Activated naive CD4-positive, alpha-beta T cell treated with anti-CD3 and anti-CD28 coated beads for 36 hours (primary cell): Measurements from ENCODE around the gene POLR3H. TPM values are rescaled to one million over a fixed set of nuclear protein-coding genes. Genes with fewer than 3 reads are reported as not detected.
A peak's percentile ranks its signal among the peaks of the same experiment; 100 is the strongest.

ENCODE experiments used
- CTCF ChIA-PET: fragments of 350-600 bp; sonication (Branson Sonifier 250); formaldehyde crosslinking; loops from one replicate; lab custom pipeline; 2021; ENCODE audit warnings: antibody characterized with exemption; lab: Charles Lee
- DNase-seq: peaks from one replicate; pipeline ENCODE4 v3.0.0-alpha.2; 2020
- H3K27ac Mint-ChIP-seq: one replicate; pipeline ENCODE4 v1.8.0; 2021; ENCODE audit warnings: mild to moderate bottlenecking, mixed read lengths
- H3K27me3 Mint-ChIP-seq: one replicate; pipeline ENCODE4 v1.8.0; 2021; ENCODE audit warnings: low read depth, mixed read lengths
- H3K36me3 Mint-ChIP-seq: one replicate; pipeline ENCODE4 v1.8.0; 2021; ENCODE audit warnings: low read depth, mixed read lengths
- H3K4me1 Mint-ChIP-seq: one replicate; pipeline ENCODE4 v1.8.0; 2021; ENCODE audit warnings: low read depth, mixed read lengths
- H3K4me3 Mint-ChIP-seq: one replicate; pipeline ENCODE4 v1.8.0; 2021; ENCODE audit warnings: mild to moderate bottlenecking, moderate library complexity, mixed read lengths
- H3K9me3 Mint-ChIP-seq: one replicate; pipeline ENCODE4 v1.8.0; 2021; ENCODE audit warnings: mixed read lengths
- intact Hi-C: fragments of 100-400 bp; cut with micrococcal nuclease; formaldehyde crosslinking; loops from one replicate; pipeline ENCODE4 v1.15.1; 2023
- total RNA-seq, 2 experiments: library from RNA; stranded (reverse); gene quantifications; one replicate each; pipeline ENCODE4 v1.2.3, GENCODE V29; 2021

The POLR3H gene
- total RNA-seq, 2 experiments from 2014 or later: 14.8 to 17.6 TPM

GRCh38 chr22:41530890-41531714 lies 13.2 kb downstream of the POLR3H start:
- Mint-ChIP-seq H3K9me3 (no peaks in the 10 kb centered on the region), H3K27me3 (no peaks in the 10 kb centered on the region), H3K27ac (no peak overlapping the region), H3K36me3 (peaks cover 25% of the 10 kb centered on the region), H3K4me1 (peaks cover 2% of the 10 kb centered on the region), H3K4me3 (no peak overlapping the region)
- CTCF ChIA-PET: interaction anchor here (1.0 kb wide), 1 partner anchor 127 kb away, joined by 3 read pairs; no protein-coding TSS in a partner anchor
- no peak for DNase-seq
- intact Hi-C loops: no loop called here

GRCh38 chr22:41528938-41529561 lies 15.2 kb downstream of the POLR3H start:
- DNase-seq: no peak
- no peaks in the 10 kb centered on the region for H3K9me3 Mint-ChIP-seq
- no peak overlapping the region for H3K4me3 Mint-ChIP-seq
- peaks cover 14% of the 10 kb centered on the region for H3K4me1 Mint-ChIP-seq
- intact Hi-C loops: no loop called here
- peaks cover 26% of the 10 kb centered on the region for H3K36me3 Mint-ChIP-seq
- H3K27me3 Mint-ChIP-seq: no peaks in the 10 kb centered on the region
- H3K27ac Mint-ChIP-seq: no peak overlapping the region
- CTCF ChIA-PET: interaction anchor here (7.3 kb wide), 1 partner anchor 125 kb away, joined by 64 read pairs; no protein-coding TSS in a partner anchor

GRCh38 chr22:41528132-41528766 lies 16.0 kb downstream of the POLR3H start:
- H3K27ac Mint-ChIP-seq: no peak overlapping the region
- H3K27me3 Mint-ChIP-seq: no peaks in the 10 kb centered on the region
- no peak overlapping the region for H3K4me3 Mint-ChIP-seq
- DNase-seq: no peak
- H3K36me3 Mint-ChIP-seq: peaks cover 26% of the 10 kb centered on the region
- intact Hi-C loops: no loop called here
- CTCF ChIA-PET: interaction anchor here (2.1 to 7.3 kb wide), 2 partner anchors 10 to 124 kb away, joined by 10 to 64 read pairs; no protein-coding TSS in a partner anchor
- peaks cover 19% of the 10 kb centered on the region for H3K4me1 Mint-ChIP-seq
- H3K9me3 Mint-ChIP-seq: no peaks in the 10 kb centered on the region

GRCh38 chr22:41526830-41527799 lies 17.2 kb downstream of the POLR3H start:
- peak; percentile 60 for DNase-seq
- H3K27ac Mint-ChIP-seq: no peak overlapping the region
- CTCF ChIA-PET: interaction anchor here (0.8 to 7.3 kb wide), 8 partner anchors 9 to 222 kb away, joined by 3 to 64 read pairs (median 3); no protein-coding TSS in a partner anchor
- peaks cover 19% of the 10 kb centered on the region for H3K4me1 Mint-ChIP-seq
- H3K9me3 Mint-ChIP-seq: no peaks in the 10 kb centered on the region
- H3K4me3 Mint-ChIP-seq: no peak overlapping the region
- H3K36me3 Mint-ChIP-seq: peaks cover 25% of the 10 kb centered on the region
- intact Hi-C loops: loop anchor here (1.0 kb wide), 1 partner anchor 124 kb away; no protein-coding TSS in a partner anchor
- H3K27me3 Mint-ChIP-seq: no peaks in the 10 kb centered on the region

GRCh38 chr22:41526226-41526829 lies 17.9 kb downstream of the POLR3H start:
- peak overlapping the region; percentile 21 for H3K27ac Mint-ChIP-seq
- DNase-seq: no peak
- intact Hi-C loops: loop anchor here (1.0 kb wide), 1 partner anchor 123 kb away; no protein-coding TSS in a partner anchor
- H3K4me1 Mint-ChIP-seq: peaks cover 19% of the 10 kb centered on the region
- H3K27me3 Mint-ChIP-seq: no peaks in the 10 kb centered on the region
- no peaks in the 10 kb centered on the region for H3K9me3 Mint-ChIP-seq
- peaks cover 25% of the 10 kb centered on the region for H3K36me3 Mint-ChIP-seq
- H3K4me3 Mint-ChIP-seq: no peak overlapping the region
- CTCF ChIA-PET: interaction anchor here (1.0 to 7.3 kb wide), 5 partner anchors 8 to 122 kb away, joined by 3 to 64 read pairs (median 3); no protein-coding TSS in a partner anchor

- H3K27me3 Mint-ChIP-seq: no peaks in the 10 kb centered on the region
These were observed 18.6 kb downstream of the POLR3H start for GRCh38 chr22:41525450-41526225.

DNA sequence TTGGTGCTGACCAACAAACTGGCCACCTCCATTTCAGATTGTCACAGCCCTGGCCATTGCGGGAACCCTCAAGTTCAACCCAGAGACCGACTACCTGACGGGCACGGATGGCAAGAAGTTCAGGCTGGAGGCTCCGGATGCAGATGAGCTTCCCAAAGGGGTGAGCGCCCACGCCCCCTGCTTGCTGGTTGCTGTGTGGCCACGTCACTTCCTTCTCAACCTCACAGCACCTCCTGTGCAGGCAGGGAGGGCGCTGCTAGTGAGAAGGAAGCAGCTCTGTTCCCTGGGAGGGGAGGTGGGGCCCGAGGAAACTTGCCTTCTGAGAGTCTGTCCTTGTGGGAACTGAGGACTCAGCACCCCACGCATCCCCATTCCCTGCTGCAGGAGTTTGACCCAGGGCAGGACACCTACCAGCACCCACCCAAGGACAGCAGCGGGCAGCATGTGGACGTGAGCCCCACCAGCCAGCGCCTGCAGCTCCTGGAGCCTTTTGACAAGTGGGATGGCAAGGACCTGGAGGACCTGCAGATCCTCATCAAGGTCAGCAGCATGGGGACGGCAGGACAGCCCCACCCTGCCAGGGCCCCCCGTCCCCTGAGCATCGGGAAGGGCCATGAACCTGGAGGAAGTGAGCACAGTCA lies 19.3 kb downstream of the POLR3H start:
- Mint-ChIP-seq H3K4me3 (no peak overlapping the region), H3K36me3 (peaks cover 17% of the 10 kb centered on the region), H3K9me3 (no peaks in the 10 kb centered on the region), H3K27me3 (no peaks in the 10 kb centered on the region), H3K27ac (peak overlapping the region; percentile 68), H3K4me1 (peaks cover 19% of the 10 kb centered on the region)
- DNase-seq: peak; percentile 77
- CTCF ChIA-PET: interaction anchor here (0.9 to 7.3 kb wide), 3 partner anchors 8 to 121 kb away, joined by 4 to 64 read pairs (median 4); no protein-coding TSS in a partner anchor
- intact Hi-C loops: no loop called here

More at GRCh38 chr22:41525450-41526225, 18.6 kb downstream of the POLR3H start:
- H3K4me3 Mint-ChIP-seq: no peak overlapping the region
- H3K36me3 Mint-ChIP-seq: peaks cover 24% of the 10 kb centered on the region
- no peak for DNase-seq
- no peaks in the 10 kb centered on the region for H3K9me3 Mint-ChIP-seq
- H3K27ac Mint-ChIP-seq: peak overlapping the region; percentile 68
- peaks cover 19% of the 10 kb centered on the region for H3K4me1 Mint-ChIP-seq
- intact Hi-C loops: loop anchor here (1.0 kb wide), 1 partner anchor 122 kb away; no protein-coding TSS in a partner anchor
- CTCF ChIA-PET: interaction anchor here (1.0 to 7.3 kb wide), 3 partner anchors 16 to 122 kb away, joined by 3 to 64 read pairs (median 3); no protein-coding TSS in a partner anchor

DNA sequence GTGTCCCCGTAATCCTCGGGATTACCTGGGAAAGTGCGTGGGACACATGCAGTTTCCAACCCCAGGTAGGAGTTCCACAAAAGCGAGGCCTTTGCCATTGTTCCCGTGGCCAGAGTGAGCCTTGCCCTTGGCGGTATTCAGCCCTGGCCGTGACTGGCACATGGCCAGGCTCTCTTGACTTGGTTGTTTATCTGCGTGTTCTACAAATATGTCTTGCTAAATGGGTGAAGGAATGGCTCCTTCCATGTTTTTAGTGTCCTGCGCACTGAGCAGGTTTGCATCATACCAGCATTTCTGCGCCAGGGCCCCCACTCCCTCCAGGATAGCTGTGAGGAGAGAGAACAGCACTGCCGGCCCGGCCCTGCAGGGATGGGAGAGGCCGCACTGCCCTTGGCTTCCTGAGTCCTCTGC lies 20.0 kb downstream of the POLR3H start:
- intact Hi-C loops: no loop called here
- CTCF ChIA-PET: interaction anchor here (0.9 to 7.3 kb wide), 3 partner anchors 9 to 120 kb away, joined by 4 to 64 read pairs (median 4); no protein-coding TSS in a partner anchor
- Mint-ChIP-seq H3K36me3 (peaks cover 16% of the 10 kb centered on the region), H3K27me3 (no peaks in the 10 kb centered on the region), H3K9me3 (no peaks in the 10 kb centered on the region), H3K4me3 (no peak overlapping the region), H3K27ac (peak overlapping the region; percentile 68), H3K4me1 (peaks cover 19% of the 10 kb centered on the region)
- no peak for DNase-seq

GRCh38 chr22:41523464-41524221 lies 20.6 kb downstream of the POLR3H start:
- no peak overlapping the region for H3K4me3 Mint-ChIP-seq
- peaks cover 19% of the 10 kb centered on the region for H3K4me1 Mint-ChIP-seq
- H3K9me3 Mint-ChIP-seq: no peaks in the 10 kb centered on the region
- H3K36me3 Mint-ChIP-seq: peaks cover 13% of the 10 kb centered on the region
- intact Hi-C loops: no loop called here
- no peaks in the 10 kb centered on the region for H3K27me3 Mint-ChIP-seq
- H3K27ac Mint-ChIP-seq: peak overlapping the region; percentile 68
- DNase-seq: no peak
- CTCF ChIA-PET: interaction anchor here (1.1 to 7.3 kb wide), 2 partner anchors 9 to 120 kb away, joined by 4 to 64 read pairs; no protein-coding TSS in a partner anchor
